ENCODE results near the gene ITPA. TPM values are rescaled to one million over a fixed set of nuclear protein-coding genes. Genes with fewer than 3 reads are reported as not detected.
A peak's percentile ranks its signal among the peaks of the same experiment; 100 is the strongest.

ITPA gene
- total and polyA plus RNA-seq, 2 donors (not counting 3 experiments of a cell fraction or from before 2014, with no cell fraction given): 43.2 to 65.0 TPM

DNA sequence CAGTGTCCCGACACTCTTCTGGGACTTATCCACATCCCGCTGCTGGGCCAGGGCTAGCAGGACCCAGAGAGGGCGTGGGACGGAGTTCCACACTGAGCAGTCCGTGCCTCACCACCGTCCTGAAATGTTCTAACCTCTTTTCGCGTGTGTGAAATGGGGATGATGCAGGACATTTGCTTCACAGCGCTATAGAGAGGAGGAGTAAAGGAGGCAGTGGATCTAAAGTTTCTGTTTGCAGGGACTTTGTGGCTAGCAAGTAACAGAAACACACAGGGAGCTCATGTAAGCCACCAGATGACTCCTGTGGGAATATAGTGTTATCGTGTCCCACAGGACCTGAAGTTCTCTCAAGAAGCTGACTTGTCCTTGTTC lies 634 bp downstream of the ITPA start:
- Histone ChIP-seq H3K79me2 (ENCODE audit: control insufficient read depth, insufficient read depth, low read length) (peaks cover 24% of the 10 kb centered on the region), H3K4me2 (ENCODE audit: insufficient read depth, low read length) (peak overlapping the region; percentile 89), H4K20me1 (replicated peaks; ENCODE audit: control insufficient read depth, extremely low read depth, insufficient read depth, low read length) (no peaks in the 10 kb centered on the region), H3K9me1 (replicated peaks; ENCODE audit: control insufficient read depth, extremely low read depth, insufficient read depth, low read length) (no peaks in the 10 kb centered on the region), H3K4me3 (replicated peaks in 1 of 3; ENCODE audit: insufficient read depth in 1 of 3, low read depth in 1 of 3, low read length in 3 of 3) (peak overlapping the region; percentile 67 to 75 (median 68)), H3K9me3 (replicated peaks; ENCODE audit: control insufficient read depth, insufficient read depth, low read length) (no peaks in the 10 kb centered on the region), H2AFZ (ENCODE audit: low read depth, low read length) (peak overlapping the region; percentile 87), H3K4me1 (ENCODE audit: control insufficient read depth, extremely low read depth, insufficient read depth, low read length) (peaks cover 14% of the 10 kb centered on the region), H3K9ac (replicated peaks; ENCODE audit: extremely low read depth, insufficient read depth, low read length) (peak overlapping the region; percentile 70), H3K36me3 (ENCODE audit: control insufficient read depth in 2 of 2, extremely low read depth in 1 of 2, insufficient read depth in 2 of 2, low read length in 2 of 2) (peaks cover 0 to 3% of the 10 kb centered on the region in 2 experiments), H3K27me3 (ENCODE audit: control insufficient read depth in 2 of 2, insufficient read depth in 2 of 2, low read length in 2 of 2) (no peaks in the 10 kb centered on the region), H3K27ac (ENCODE audit: insufficient read depth, low read depth, low read length) (peak overlapping the region; percentile 34)
- DNase-seq (ENCODE audit: low read depth, low spot score): peak; percentile 33
- CTCF ChIA-PET: interaction anchor here (1.0 to 1.7 kb wide), 5 partner anchors 9 to 107 kb away, joined by 3 to 5 read pairs (median 3); partner anchors contain the start of gene SLC4A11
- TF ChIP-seq, protein P1, sequence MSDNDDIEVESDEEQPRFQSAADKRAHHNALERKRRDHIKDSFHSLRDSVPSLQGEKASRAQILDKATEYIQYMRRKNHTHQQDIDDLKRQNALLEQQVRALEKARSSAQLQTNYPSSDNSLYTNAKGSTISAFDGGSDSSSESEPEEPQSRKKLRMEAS (IDR thresholded peaks at IDR 0.05; ENCODE audit: insufficient read depth, insufficient read length): no peak
- TF ChIP-seq, protein P2, sequence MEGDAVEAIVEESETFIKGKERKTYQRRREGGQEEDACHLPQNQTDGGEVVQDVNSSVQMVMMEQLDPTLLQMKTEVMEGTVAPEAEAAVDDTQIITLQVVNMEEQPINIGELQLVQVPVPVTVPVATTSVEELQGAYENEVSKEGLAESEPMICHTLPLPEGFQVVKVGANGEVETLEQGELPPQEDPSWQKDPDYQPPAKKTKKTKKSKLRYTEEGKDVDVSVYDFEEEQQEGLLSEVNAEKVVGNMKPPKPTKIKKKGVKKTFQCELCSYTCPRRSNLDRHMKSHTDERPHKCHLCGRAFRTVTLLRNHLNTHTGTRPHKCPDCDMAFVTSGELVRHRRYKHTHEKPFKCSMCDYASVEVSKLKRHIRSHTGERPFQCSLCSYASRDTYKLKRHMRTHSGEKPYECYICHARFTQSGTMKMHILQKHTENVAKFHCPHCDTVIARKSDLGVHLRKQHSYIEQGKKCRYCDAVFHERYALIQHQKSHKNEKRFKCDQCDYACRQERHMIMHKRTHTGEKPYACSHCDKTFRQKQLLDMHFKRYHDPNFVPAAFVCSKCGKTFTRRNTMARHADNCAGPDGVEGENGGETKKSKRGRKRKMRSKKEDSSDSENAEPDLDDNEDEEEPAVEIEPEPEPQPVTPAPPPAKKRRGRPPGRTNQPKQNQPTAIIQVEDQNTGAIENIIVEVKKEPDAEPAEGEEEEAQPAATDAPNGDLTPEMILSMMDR (IDR thresholded peaks at IDR 0.05; ENCODE audit: extremely low read depth in 1 of 2, insufficient read depth in 1 of 2, low read depth in 1 of 2, low read length in 2 of 2): no peak
- TF ChIP-seq POLR2A (IDR thresholded peaks at IDR 0.05; ENCODE audit: low read depth, low read length): no peak
- POLR2A ChIA-PET: no interaction called here
- intact Hi-C loops (cut with micrococcal nuclease): loop anchor here (10.0 kb wide), 1 partner anchor 265 kb away; the partner anchor contains the start of gene ATRN
- dilution Hi-C loops (cut with MboI; ENCODE audit: extremely low pct_ligation_motif_present, low sequenced_read_pairs): no loop called here
- BruUV-seq (replicated peaks): no TSS peak
- peak; percentile 75 for FAIRE-seq

DNA sequence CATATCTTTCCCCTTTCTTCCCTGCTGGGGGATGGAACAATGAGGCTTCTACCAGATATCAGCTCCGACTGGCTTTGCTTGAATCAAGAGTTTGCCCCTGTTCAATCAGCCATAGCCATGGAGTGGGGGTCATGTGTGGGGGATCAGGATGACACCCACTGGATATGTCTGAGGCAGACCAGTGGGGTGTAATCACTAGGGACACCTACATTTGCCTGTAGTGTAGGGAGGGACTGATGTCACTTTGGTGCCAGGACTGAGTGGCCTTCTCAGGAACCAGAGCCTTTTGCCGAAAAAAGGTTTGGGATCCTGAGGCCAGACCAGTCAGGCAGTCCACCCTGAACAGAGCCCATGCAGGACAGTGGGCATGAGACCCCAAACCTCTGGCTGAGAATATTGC lies 1.0 kb downstream of the ITPA start:
- peak; percentile 8 for FAIRE-seq

More for the DNA sequence above, 1.0 kb downstream of the ITPA start:
- ChIA-PET POLR2A (no interaction called here), CTCF (interaction anchor here (0.7 to 1.7 kb wide), 6 partner anchors 8 to 436 kb away, joined by 3 to 5 read pairs (median 3); partner anchors contain the start of gene SLC4A11)
- no peak overlapping the region for H3K27ac ChIP-seq (ENCODE audit: insufficient read depth, low read depth, low read length)
- peaks cover 14% of the 10 kb centered on the region for H3K4me1 ChIP-seq (ENCODE audit: control insufficient read depth, extremely low read depth, insufficient read depth, low read length)
- H3K4me3 ChIP-seq (replicated peaks in 1 of 3; ENCODE audit: insufficient read depth in 1 of 3, low read depth in 1 of 3, low read length in 3 of 3): peak overlapping the region; percentile 67 to 75 (median 68)
- H3K79me2 ChIP-seq (ENCODE audit: control insufficient read depth, insufficient read depth, low read length): peaks cover 24% of the 10 kb centered on the region
- BruUV-seq (replicated peaks): TSS peak; percentile 44
- H2AFZ ChIP-seq (ENCODE audit: low read depth, low read length): peak overlapping the region; percentile 87
- no peaks in the 10 kb centered on the region for H3K9me1 ChIP-seq (replicated peaks; ENCODE audit: control insufficient read depth, extremely low read depth, insufficient read depth, low read length)
- intact Hi-C loops (cut with micrococcal nuclease) (loop anchor here (10.0 kb wide), 1 partner anchor 264 kb away; the partner anchor contains the start of gene ATRN), dilution Hi-C loops (cut with MboI; ENCODE audit: extremely low pct_ligation_motif_present, low sequenced_read_pairs) (no loop called here)
- no peaks in the 10 kb centered on the region for H4K20me1 ChIP-seq (replicated peaks; ENCODE audit: control insufficient read depth, extremely low read depth, insufficient read depth, low read length)
- no peak for TF ChIP-seq FOS (IDR thresholded peaks at IDR 0.05; ENCODE audit: borderline replicate concordance, insufficient read depth, low read length)
- no peaks in the 10 kb centered on the region for H3K27me3 ChIP-seq (ENCODE audit: control insufficient read depth in 2 of 2, insufficient read depth in 2 of 2, low read length in 2 of 2)
- peak overlapping the region; percentile 89 for H3K4me2 ChIP-seq (ENCODE audit: insufficient read depth, low read length)
- peak overlapping the region; percentile 70 for H3K9ac ChIP-seq (replicated peaks; ENCODE audit: extremely low read depth, insufficient read depth, low read length)
- no peaks in the 10 kb centered on the region for H3K9me3 ChIP-seq (replicated peaks; ENCODE audit: control insufficient read depth, insufficient read depth, low read length)
- H3K36me3 ChIP-seq (ENCODE audit: control insufficient read depth in 2 of 2, extremely low read depth in 1 of 2, insufficient read depth in 2 of 2, low read length in 2 of 2): peaks cover 0 to 6% of the 10 kb centered on the region in 2 experiments
- DNase-seq (ENCODE audit: low read depth, low spot score): no peak
